Lower lobe of right lung (tissue), 2 donors: ENCODE results near the gene SRPRA. TPM values are rescaled to one million over a fixed set of nuclear protein-coding genes. Genes with fewer than 3 reads are reported as not detected.

Experiments
- ATAC-seq, 2 donors: fragments of 200-7000 bp; cut with Tn5 transposase; one replicate each; pipeline ENCODE4 v1.9.1; 2020 to 2022; ENCODE audit warnings: mild to moderate bottlenecking in 2 of 2, moderate library complexity in 2 of 2
- DNase-seq: peaks from one replicate; pipeline ENCODE4 v3.0.0-alpha.2; 2020
- H3K27ac ChIP-seq: fragments of 200-600 bp; one replicate; pipeline ENCODE4 v1.8.0; 2022
- H3K27me3 ChIP-seq: fragments of 200-600 bp; one replicate; pipeline ENCODE4 v1.8.0; 2022; ENCODE audit warnings: low read depth
- H3K36me3 ChIP-seq: fragments of 200-600 bp; one replicate; pipeline ENCODE4 v1.8.0; 2022; ENCODE audit warnings: mild to moderate bottlenecking
- H3K4me1 ChIP-seq: fragments of 200-600 bp; one replicate; pipeline ENCODE4 v1.8.0; 2022
- H3K4me3 ChIP-seq: fragments of 200-600 bp; one replicate; pipeline ENCODE4 v1.8.0; 2022; ENCODE audit warnings: mild to moderate bottlenecking
- H3K9me3 ChIP-seq: fragments of 200-600 bp; one replicate; pipeline ENCODE4 v1.8.0; 2022
- intact Hi-C: fragments of 100-400 bp; cut with DNase I; formaldehyde crosslinking; loops from one replicate; pipeline ENCODE4 v1.11.0; 2022
- long read RNA-seq: library from polyadenylated mRNA; unstranded; transcript quantifications from one replicate; pipeline ENCODE4 v2.0.0, GENCODE V29; 2021
- total RNA-seq: library from RNA; stranded (reverse); fragmentation: NEBNext Ultra II Directional; extraction: Animal tissue kit (Norgen Biotek cat#: 25700); gene quantifications from one replicate; pipeline ENCODE4 v1.2.1, GENCODE V29; 2021
- TF ChIP-seq, protein P1 (sequence below): fragments of 200-600 bp; IDR thresholded peaks from one replicate; pipeline ENCODE4 v1.8.0; 2022; ENCODE audit warnings: antibody characterized with exemption, mild to moderate bottlenecking
- donor health status: DM: no; HTN: yes; CAD: no; lungs with severe emphysema.

Gene SRPRA, protein sequence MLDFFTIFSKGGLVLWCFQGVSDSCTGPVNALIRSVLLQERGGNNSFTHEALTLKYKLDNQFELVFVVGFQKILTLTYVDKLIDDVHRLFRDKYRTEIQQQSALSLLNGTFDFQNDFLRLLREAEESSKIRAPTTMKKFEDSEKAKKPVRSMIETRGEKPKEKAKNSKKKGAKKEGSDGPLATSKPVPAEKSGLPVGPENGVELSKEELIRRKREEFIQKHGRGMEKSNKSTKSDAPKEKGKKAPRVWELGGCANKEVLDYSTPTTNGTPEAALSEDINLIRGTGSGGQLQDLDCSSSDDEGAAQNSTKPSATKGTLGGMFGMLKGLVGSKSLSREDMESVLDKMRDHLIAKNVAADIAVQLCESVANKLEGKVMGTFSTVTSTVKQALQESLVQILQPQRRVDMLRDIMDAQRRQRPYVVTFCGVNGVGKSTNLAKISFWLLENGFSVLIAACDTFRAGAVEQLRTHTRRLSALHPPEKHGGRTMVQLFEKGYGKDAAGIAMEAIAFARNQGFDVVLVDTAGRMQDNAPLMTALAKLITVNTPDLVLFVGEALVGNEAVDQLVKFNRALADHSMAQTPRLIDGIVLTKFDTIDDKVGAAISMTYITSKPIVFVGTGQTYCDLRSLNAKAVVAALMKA
- total RNA-seq: 108 TPM
- long read RNA-seq, transcript SRPRA-201 (14 exons, 3,069 nt): major isoform, 95 of 129 reads
- long read RNA-seq, partial matches to known transcripts: 9 of 129 reads
- long read RNA-seq, other reads (novel, unspliced or antisense): 25 of 129 reads

DNA sequence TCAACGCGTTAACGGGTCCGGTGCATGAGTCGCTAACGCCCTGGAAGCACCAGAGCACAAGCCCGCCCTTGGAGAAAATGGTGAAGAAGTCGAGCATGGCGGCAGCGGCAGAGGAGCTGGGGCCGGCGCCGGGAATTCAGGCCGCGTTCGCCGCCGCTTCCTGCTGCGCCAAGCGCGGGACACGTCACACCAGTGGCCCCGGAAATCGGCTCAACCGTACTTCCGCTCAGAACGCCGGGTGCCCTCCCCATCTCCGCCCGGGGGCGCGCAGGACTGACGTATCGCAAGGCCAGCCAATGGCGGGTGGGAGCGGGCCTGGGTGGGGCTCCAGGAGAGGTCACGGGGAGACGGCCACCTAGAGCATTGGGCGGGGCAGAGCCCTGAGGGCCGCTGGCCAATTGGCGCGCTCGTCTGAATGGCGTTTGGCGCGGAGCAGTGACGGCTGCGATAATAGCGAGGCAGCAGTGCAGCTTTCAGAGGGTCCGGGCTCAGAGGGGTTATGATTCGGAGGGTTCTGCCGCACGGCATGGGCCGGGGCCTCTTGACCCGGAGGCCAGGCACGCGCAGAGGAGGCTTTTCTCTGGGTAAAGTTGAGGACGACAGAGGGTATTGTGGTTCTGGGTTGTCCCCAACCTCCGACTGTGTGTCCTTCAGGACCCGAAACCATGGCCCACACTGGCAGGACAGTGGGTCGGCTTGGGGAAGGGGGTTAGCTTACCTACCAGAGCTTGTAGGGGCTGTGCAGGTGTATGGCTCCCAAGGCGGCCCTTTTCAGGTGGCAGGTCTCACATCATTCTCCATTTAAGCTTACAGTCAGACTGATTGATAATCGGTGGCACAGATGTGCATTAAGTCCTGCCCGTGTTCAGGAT, at the start of gene SRPRA, which contains the start of gene FOXRED1:
SRPRA (minus strand) TSS at position 188 of the 872 bp plus-strand sequence; CDS start at position 97, 91 bp downstream.
FOXRED1 (plus strand) TSS at position 447 of the 872 bp plus-strand sequence; CDS start at position 500, 53 bp downstream.
- intact Hi-C loops: no loop called here
- DNase-seq (peak; percentile 100), ATAC-seq (peak; percentile 99 to 100)
- Histone ChIP-seq H3K9me3 (no peaks in the 10 kb centered on the region), H3K27me3 (no peaks in the 10 kb centered on the region), H3K4me3 (peak within 1 kb of the TSS; percentile 86), H3K36me3 (peaks cover 45% of the 10 kb centered on the region), H3K27ac (peak within 1 kb of the TSS; percentile 88), H3K4me1 (peaks cover 22% of the 10 kb centered on the region)
- TF ChIP-seq, protein P1, sequence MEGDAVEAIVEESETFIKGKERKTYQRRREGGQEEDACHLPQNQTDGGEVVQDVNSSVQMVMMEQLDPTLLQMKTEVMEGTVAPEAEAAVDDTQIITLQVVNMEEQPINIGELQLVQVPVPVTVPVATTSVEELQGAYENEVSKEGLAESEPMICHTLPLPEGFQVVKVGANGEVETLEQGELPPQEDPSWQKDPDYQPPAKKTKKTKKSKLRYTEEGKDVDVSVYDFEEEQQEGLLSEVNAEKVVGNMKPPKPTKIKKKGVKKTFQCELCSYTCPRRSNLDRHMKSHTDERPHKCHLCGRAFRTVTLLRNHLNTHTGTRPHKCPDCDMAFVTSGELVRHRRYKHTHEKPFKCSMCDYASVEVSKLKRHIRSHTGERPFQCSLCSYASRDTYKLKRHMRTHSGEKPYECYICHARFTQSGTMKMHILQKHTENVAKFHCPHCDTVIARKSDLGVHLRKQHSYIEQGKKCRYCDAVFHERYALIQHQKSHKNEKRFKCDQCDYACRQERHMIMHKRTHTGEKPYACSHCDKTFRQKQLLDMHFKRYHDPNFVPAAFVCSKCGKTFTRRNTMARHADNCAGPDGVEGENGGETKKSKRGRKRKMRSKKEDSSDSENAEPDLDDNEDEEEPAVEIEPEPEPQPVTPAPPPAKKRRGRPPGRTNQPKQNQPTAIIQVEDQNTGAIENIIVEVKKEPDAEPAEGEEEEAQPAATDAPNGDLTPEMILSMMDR: no peak

DNA sequence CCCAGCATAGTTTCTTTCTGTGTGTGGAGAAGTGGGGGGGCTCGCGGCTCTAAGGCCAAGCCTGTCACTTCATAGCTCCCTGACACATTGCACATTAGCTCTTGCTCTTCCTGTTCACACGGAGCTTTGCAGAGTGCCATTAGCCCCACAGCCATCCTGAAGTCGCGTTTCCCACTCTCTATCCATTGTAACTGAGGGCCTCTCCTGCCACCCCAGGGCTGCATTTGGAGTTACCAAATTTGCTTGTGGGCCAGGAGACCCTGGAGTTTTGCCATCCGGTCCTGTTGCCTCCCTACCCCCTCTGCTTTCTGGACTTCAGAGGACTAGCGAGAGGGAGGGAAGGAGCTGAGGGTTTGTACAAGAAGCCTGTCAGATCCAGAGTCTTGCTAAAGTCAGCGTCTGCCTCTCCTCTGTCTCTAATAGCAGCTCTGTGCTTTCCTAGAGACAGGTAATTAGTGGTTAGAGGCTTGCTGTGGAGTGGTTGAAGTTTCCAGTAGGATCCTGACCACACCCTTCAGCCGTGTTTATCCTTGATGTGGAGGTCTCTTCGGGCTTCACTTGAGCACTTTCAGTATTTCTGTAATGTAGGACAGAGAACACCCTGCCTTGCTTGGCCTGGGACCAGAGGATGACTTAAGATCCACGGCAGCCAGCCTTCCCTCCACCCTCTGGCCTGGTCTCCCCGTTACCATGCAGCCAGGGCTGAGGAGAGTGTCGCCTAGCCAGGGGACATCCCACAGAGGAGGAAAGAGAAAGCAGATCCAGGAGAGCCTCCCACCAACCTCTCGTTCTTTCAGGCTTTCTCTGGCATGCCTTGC, 49.3 kb upstream of the SRPRA start:
- Histone ChIP-seq H3K4me3 (peak overlapping the region; percentile 20), H3K36me3 (peaks cover 6% of the 10 kb centered on the region), H3K27ac (peak overlapping the region; percentile 75), H3K4me1 (peaks cover 25% of the 10 kb centered on the region), H3K9me3 (no peaks in the 10 kb centered on the region), H3K27me3 (no peaks in the 10 kb centered on the region)
- TF ChIP-seq, protein P1: no peak
- intact Hi-C loops: no loop called here
- ATAC-seq (peak; percentile 87 to 88), DNase-seq (peak; percentile 68)

DNA sequence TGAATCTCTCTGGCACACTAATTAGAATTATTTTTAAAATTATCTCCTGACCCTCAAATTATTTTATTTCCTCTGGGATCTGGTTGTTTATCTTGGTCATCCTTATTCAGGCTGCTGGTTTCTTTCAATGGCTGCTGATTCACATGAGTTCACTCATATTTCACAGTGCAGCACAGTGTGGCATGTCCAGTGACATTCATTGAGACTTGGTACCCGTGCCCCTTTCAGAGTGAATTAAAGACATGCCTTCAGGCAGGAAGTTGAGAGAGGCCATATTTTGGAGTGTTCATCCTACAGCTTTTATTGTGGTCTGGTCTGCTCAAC, 48.7 kb upstream of the SRPRA start:
- Histone ChIP-seq H3K4me1 (peaks cover 27% of the 10 kb centered on the region), H3K4me3 (no peak overlapping the region), H3K36me3 (peaks cover 11% of the 10 kb centered on the region), H3K9me3 (no peaks in the 10 kb centered on the region), H3K27ac (peak overlapping the region; percentile 75), H3K27me3 (no peaks in the 10 kb centered on the region)
- intact Hi-C loops: no loop called here
- ATAC-seq: no peak
- DNase-seq: no peak
- TF ChIP-seq, protein P1: no peak

DNA sequence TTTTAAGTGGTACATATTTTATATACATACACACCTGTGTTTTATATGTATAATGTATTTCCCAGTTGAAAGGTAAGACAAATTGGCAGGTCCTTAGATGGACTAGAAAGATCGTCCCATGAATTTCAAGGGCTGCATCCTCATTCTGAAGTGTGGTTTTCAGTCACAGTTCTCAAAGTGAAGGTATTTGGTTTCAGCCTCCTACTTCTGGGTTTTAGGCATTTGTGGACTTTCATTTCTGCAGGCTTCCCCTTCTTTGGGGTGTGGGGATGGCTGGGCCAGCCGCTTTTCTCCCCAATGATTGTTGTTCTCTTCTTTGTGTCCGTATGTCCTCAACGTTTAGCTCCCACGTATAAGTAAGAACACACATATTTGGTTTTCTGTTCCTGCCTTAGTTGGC, 45.1 kb upstream of the SRPRA start:
- no peak overlapping the region for H3K4me3 ChIP-seq
- peaks cover 42% of the 10 kb centered on the region for H3K4me1 ChIP-seq
- ATAC-seq: no peak
- no peaks in the 10 kb centered on the region for H3K27me3 ChIP-seq
- H3K27ac ChIP-seq: no peak overlapping the region
- H3K36me3 ChIP-seq: peaks cover 27% of the 10 kb centered on the region
- DNase-seq: no peak
- TF ChIP-seq, protein P1: no peak
- intact Hi-C loops: no loop called here
- no peaks in the 10 kb centered on the region for H3K9me3 ChIP-seq
